ES-I3 (cell line): ENCODE results near the gene HHAT.
"Not testable (repeated sequence)": the region's sequence is repeated elsewhere in the genome, so short reads cannot be mapped to it uniquely, and the experiment has no call there.

Experiments used
- H3K36me3 ChIP-seq: 2 replicates; pipeline ENCODE4 v1.6.1; 2013; ENCODE audit warnings: mild to moderate bottlenecking, low read length, control low read depth, moderate library complexity; ENCODE audit not compliant: insufficient read depth
- H3K4me1 ChIP-seq: 2 replicates; pipeline ENCODE4 v1.6.1; 2013; ENCODE audit warnings: mild to moderate bottlenecking, control low read depth, low read length; ENCODE audit not compliant: insufficient read depth
- H3K9ac ChIP-seq: 2 replicates; pipeline ENCODE4 v1.6.1; 2013; ENCODE audit warnings: low read depth, mild to moderate bottlenecking, low read length, moderate library complexity
- H3K9me3 ChIP-seq: 2 replicates; pipeline ENCODE4 v1.6.1; 2013; ENCODE audit warnings: mild to moderate bottlenecking, low read length, moderate library complexity; ENCODE audit not compliant: control insufficient read depth, insufficient read depth

HHAT gene

DNA sequence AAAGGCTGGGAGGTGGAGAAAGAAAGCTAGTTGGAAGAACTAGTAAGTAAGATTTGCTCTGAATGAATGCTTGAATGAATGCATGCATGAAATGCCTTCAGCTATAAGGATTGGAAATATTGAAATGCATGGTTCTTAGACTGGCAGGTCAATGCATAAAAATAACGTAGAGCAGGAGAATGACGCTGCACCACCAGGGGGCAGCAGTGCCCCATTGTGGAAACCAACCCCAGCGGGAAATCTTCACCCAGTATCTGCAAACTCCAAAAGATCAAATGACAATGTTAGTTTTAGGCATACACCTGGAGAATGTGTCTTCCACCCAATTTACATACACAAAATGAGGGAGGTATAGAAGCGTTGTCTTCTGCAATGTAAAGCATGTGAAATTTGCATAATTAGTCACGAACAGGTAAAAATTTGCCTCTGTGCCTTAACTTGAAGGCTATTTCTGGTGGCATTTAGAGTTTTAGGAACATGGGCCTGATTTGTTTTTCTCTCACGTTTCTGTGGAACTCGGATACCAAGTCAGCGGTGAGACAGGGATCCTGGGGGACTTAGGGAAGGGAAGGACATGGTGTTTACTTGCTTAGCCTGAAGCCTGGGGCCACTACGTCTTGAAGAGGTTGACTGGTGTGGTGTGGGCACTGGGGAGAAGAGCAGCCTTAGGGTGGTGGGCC lies 78.6 kb downstream of the HHAT start:
- no peaks in the 10 kb centered on the region for H3K9me3 ChIP-seq
- no peak overlapping the region for H3K9ac ChIP-seq
- H3K4me1 ChIP-seq = no peaks in the 10 kb centered on the region
- no peaks in the 10 kb centered on the region for H3K36me3 ChIP-seq

DNA sequence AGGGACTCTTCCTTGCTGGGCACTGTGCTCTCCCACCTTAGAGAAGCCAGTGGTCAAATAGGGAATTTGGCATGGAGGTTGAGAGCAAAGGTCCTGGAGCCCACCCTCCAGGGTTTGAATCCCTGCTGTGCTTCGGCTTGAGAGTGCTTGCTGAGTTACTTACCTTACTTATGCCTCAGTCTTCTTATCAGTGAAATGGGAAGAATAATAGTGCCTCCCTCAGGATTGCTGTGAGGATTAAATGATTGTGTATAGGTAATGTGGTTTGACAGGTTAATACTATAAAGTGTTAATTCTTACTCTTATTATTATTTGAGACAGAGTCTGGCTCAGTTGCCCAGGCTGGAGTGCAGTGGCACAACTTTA lies 79.2 kb downstream of the HHAT start:
- Histone ChIP-seq H3K36me3 (no peaks in the 10 kb centered on the region), H3K4me1 (no peaks in the 10 kb centered on the region), H3K9me3 (no peaks in the 10 kb centered on the region), H3K9ac (no peak overlapping the region)

DNA sequence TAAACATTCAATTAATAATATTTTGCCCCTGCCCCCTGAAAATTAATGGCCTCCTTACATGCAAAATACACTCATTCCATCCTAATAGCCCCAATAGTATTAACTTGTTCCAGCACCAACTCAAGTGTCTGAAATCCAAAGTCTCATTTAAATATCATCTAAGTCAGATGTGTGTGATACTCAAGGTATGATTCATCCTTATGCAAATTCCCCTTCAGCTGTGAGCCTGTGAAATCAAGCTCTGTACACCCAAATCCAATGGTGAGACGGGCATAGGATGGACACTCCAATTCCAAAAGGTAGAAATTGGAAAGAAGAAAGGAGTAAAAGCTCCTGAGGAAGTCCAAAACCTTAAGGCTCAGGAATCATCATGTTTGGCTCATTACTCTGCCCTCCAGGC lies 83.5 kb downstream of the HHAT start:
- H3K9me3 ChIP-seq = no peaks in the 10 kb centered on the region; the same call in 1 of the 2 replicates
- peaks cover 9% of the 10 kb centered on the region for H3K4me1 ChIP-seq
- no peaks in the 10 kb centered on the region for H3K36me3 ChIP-seq
- H3K9ac ChIP-seq = no peak overlapping the region

DNA sequence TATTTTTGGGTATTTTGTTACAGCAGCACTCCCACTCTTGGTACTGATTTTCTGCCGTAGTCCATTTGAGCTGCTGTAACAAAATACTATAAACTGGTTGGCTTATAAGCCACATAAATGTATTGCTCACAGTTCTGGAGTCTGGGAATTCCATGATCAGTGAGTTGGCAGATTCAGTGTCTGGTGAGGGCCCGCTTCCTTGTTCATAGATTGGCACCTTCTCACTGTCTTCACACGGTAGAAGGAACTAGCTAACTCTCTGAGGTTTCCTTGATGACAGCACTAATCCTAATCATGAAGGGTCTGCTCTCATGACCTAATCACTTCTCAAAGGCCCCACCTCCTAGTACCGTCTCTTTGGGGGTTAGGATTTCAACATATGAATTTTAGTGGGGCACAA lies 85.2 kb downstream of the HHAT start:
- Histone ChIP-seq H3K4me1 (peaks cover 9% of the 10 kb centered on the region), H3K36me3 (no peaks in the 10 kb centered on the region), H3K9ac (no peak overlapping the region), H3K9me3 (no peaks in the 10 kb centered on the region; the same call in 1 of the 2 replicates)

DNA sequence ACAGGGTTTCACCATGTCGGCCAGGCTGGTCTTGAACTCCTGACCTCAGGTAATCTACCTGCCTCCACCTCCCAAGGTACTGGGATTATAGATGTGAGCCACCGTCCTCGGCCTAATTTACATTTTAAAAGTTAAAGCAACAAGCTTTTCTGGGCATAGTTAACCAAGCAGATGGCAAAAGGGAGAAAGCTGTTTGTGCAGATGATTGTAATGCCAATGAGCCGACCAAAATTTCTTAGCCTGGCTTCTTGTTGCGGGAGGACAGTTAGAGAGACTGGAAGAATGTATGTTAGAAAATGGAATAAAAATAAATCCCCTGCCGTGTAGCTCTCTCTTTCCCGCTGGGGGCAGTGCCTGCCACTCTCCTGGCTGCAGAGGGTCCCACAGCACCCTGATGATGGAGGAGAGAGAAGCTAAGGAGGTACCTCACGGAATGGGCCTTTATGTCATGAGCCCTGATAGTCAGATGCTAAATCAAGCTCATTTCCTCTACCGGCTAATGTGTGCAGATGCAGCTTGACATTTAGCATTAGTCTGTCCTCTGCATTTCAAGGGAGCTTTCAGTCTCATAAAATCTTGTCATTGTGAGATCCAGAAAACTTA lies 87.2 kb downstream of the HHAT start:
- no peaks in the 10 kb centered on the region; the same call in 1 of the 2 replicates for H3K9me3 ChIP-seq
- no peaks in the 10 kb centered on the region for H3K36me3 ChIP-seq
- no peak overlapping the region for H3K9ac ChIP-seq
- peaks cover 9% of the 10 kb centered on the region for H3K4me1 ChIP-seq

DNA sequence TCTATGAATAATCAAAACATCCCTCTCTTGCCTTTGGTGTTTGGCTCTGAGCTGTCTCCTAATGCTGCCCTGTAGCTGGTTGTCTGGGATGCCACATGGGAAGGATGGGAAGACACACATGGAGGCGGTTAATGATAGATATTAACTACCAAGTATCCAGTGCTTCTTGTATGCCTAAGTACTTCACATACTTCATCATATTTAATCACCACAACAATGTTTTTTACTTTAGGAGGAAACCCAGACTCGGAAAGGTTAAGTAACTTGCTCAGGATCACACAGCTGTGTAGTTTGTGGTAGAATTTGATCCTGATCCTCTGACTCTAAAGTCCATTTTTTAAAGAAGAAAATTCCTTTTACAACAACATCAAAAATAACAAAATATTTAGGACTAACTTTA lies 88.0 kb downstream of the HHAT start:
- Histone ChIP-seq H3K9ac (no peak overlapping the region), H3K4me1 (peaks cover 9% of the 10 kb centered on the region), H3K36me3 (no peaks in the 10 kb centered on the region), H3K9me3 (no peaks in the 10 kb centered on the region; the same call in 1 of the 2 replicates)

DNA sequence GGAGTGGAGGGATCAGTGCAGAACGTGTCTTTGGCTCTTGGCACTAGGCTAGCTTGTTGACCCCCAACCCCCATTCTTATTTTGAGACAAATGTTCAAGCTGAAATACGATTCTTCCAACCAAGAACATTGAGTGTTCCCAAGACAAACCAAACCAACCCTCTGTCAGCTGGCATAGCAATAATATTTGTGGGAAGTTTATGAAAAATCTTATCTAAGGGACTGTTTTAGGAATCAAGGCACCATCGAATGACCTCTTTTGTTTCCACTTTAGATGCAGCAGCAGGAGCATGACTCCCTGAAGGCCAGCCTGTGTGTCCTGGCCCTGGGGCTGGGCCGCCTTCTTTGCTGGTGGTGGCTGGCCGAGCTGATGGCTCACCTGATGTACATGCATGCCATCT lies 89.2 kb downstream of the HHAT start:
- Histone ChIP-seq H3K36me3 (no peaks in the 10 kb centered on the region), H3K9ac (no peak overlapping the region), H3K4me1 (peaks cover 9% of the 10 kb centered on the region), H3K9me3 (no peaks in the 10 kb centered on the region; the same call in 1 of the 2 replicates)

DNA sequence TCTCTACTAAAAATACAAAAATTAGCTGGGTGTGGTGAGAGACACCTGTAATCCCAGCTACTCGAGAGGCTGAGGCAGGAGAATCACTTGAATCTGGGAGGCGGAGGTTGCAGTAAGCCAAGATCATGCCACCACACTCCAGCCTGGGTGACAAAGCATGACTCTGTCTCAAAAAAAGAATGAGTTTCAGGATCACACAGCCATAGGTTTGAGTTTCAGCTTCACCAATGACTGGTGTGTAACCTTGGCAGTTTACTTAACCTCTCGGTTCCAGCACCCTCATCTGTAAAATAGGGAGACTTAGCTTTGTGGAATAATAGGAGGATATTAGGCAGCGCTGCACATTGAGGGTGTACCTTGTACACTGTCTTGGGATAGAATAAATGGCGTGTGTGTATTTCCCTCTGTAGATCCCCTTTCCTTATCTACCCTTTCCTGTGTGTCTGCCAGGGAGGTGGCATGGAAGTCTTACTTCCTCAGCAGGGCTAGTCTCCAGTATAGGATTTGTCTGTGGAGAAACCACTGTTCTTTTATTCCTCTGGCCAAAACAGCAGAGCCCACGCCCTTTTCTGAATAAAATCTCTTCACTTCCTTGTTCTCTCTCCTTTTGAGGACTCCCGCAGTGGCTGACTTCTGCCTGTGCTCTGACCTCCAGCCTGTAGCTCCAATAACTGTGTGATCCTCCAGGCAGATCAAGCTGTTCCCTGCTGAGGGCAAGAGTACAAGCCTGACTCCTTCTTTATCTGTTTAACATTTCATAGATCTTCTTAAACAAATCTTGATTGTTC lies 90.4 kb downstream of the HHAT start:
- H3K36me3 ChIP-seq = no peaks in the 10 kb centered on the region
- no peak overlapping the region for H3K9ac ChIP-seq
- H3K9me3 ChIP-seq = no peaks in the 10 kb centered on the region
- H3K4me1 ChIP-seq = peaks cover 9% of the 10 kb centered on the region

DNA sequence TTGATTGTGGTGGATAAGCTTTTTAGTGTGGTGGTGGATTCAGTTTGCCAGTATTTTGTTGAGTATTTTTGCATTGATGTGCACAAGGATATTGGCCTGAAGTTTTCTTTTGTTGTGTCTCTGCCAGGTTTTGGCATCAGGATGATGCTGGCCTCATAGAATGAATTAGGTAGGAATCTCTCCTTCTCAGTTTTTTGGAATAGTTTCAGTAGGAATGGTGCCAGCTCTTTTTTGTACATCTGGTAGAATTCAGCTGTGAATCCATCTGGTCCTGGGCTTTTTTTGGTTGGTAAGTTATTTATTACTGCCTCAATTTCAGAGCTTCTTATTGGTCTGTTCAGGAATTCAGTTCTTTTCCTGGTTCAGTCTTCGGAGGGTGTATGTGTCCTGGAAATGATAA lies 98.0 kb downstream of the HHAT start:
- H3K4me1 ChIP-seq, H3K36me3 ChIP-seq, H3K9me3 ChIP-seq, H3K9ac ChIP-seq: not testable (repeated sequence)

DNA sequence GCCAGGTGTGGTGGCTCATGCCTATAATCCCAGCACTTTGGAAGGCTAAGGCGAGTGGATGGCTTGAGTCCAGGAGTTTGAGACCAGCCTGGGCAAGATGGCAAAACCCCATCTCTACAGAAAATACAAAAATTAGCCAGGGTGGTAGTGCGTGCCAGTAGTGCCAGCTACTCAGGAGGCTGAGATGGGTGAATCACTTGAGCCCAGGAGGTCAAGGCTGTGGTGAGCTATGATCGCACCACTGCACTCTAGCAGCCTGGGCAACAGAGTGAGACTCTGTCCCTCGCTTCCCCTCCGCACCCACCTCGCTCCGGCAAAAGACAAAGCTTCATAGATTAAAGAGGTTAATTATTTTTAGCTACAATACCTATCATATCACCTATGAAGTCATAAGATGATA lies 100.0 kb downstream of the HHAT start:
- Histone ChIP-seq H3K4me1 (peaks cover 8% of the 10 kb centered on the region; the same call in 1 of the 2 replicates), H3K9me3 (no peaks in the 10 kb centered on the region), H3K9ac (no peak overlapping the region), H3K36me3 (no peaks in the 10 kb centered on the region)

DNA sequence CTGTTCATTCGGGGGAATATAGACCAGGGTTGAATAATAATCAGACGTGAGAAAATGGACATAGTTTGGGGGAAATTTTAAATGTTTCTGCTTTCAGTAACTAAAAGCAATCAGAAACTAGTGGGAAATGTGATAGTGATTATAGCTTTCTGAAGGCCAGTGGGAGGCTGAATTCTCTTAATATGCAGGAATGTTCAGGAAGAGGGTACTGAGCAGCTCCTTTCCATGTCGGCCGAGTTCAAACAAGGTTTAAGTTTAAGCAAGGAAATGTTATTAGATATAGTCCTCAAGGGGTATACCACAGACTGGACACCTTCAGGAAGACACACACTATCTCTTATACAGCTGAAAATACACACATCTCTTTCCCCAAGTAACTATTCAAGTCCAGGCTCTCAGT lies 105.5 kb downstream of the HHAT start:
- no peaks in the 10 kb centered on the region for H3K36me3 ChIP-seq
- H3K9me3 ChIP-seq = no peaks in the 10 kb centered on the region
- peaks cover 18% of the 10 kb centered on the region for H3K4me1 ChIP-seq
- H3K9ac ChIP-seq = no peak overlapping the region

DNA sequence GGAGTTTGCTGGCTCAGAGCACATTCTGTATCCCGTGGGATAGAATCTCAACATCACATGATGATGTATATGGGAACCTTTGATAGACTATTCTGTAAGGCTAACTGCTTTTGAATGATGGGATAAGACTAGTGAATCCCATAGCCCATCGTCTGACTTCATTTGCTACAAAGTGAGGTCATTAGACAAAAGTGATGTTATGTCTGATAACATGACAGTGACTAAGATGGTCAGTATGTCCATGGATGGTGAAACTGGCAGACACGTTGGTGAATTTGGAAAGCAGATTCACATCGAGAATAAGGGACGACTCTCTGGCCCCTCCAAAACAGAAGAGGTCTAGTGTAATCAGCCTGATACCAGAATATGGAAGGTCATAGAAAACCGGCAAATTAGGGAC lies 108.4 kb downstream of the HHAT start:
- no peak overlapping the region for H3K9ac ChIP-seq
- peaks cover 29% of the 10 kb centered on the region for H3K4me1 ChIP-seq
- no peaks in the 10 kb centered on the region for H3K9me3 ChIP-seq
- H3K36me3 ChIP-seq = no peaks in the 10 kb centered on the region

DNA sequence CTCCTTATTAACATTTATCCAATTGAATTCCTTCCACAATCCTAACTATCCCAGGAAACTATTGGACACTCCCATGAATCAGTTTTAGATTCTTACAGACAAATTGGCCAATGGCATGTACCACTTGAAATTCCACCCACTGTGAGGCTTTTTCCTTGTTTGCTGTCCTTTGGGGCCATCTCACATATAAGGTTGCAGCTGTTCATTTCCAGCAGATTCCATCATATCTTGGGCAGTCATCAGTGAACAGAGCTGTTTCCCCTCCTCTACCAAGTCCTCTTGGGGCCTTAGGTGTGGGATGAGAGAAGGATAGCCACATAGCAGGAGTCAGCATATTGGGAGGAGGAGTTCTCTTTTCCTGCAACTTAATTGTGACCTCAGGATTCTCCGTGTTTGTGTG lies 109.1 kb downstream of the HHAT start:
- H3K9me3 ChIP-seq = no peaks in the 10 kb centered on the region
- no peak overlapping the region for H3K9ac ChIP-seq
- H3K4me1 ChIP-seq = peaks cover 24% of the 10 kb centered on the region
- H3K36me3 ChIP-seq = no peaks in the 10 kb centered on the region

DNA sequence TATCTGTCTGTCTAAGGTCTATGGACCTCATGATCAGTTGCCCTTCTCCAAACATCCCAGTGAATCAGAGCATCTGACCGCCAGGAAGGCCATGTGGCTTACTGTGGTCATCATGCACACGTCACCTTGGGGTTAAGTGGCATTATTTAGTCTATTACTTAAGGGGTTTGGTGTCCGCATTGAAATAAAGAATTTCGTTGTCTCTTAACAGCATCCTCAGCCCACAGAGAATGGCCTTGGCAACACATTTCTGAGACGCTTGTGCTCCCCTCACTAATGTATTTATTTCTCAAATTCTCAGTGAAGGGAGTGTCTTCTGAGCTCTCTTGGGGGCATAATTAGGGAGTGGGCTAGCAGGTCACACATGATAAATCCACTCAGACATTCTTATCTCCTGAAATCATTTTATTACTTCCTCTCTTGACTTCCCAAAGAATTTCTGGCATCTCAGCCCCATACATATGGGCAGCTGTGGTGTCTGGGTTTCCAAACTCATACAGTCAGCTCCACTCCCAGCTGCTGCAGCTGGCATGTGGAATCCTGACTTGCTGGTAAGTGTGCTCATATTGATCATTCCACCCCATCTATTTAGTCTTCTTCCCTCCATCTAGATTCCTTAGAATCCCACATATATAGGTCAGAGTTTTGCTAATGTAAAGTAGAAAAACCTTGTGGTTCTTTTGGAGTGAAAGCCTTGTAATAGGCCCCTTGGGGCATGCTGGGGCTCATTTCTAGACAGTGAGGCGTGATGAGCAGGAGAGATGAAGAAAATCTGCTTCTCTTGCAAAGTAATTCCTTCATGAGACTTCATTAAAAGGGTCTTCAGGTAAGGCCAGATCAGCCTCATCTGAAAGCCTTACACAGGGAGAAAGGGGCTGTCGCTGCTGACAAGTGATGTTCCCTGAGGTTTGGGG lies 110.5 kb downstream of the HHAT start:
- Histone ChIP-seq H3K36me3 (no peaks in the 10 kb centered on the region), H3K9ac (no peak overlapping the region), H3K4me1 (peaks cover 16% of the 10 kb centered on the region), H3K9me3 (no peaks in the 10 kb centered on the region)
